HG03280 (cell line): Measurements from ENCODE around the gene C12orf75.
A peak's percentile ranks its signal among the peaks of the same experiment; 100 is the strongest.
"Not testable (repeated sequence)": the region's sequence is repeated elsewhere in the genome, so short reads cannot be mapped to it uniquely, and the experiment has no call there.

Source experiments
- ATAC-seq: cut with Tn5 transposase; IDR thresholded peaks from one replicate; pipeline ENCODE4 v1.9.1; 2021; ENCODE audit warnings: mild to moderate bottlenecking, moderate library complexity; ENCODE audit not compliant: unreplicated experiment

C12orf75 gene

DNA sequence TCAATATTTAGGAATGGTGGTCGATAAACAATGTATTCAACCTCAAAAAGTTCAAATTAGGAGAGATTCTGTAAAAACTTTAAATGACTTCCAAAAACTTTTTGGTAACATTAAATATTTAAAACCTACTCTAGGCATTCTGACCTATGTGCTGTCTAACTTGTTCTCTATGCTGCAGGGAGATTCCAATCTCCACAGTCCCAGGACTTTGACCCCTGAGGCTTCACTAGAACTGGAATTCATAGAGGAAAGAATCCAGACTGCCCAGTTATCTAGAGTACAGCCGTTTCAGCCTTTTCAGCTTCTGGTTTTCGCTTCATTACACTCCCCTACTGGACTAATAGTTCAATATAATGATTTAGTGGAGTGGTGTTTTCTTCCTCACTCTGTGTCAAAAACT lies 21.1 kb upstream of the C12orf75 start:
- ATAC-seq: not testable (repeated sequence)

DNA sequence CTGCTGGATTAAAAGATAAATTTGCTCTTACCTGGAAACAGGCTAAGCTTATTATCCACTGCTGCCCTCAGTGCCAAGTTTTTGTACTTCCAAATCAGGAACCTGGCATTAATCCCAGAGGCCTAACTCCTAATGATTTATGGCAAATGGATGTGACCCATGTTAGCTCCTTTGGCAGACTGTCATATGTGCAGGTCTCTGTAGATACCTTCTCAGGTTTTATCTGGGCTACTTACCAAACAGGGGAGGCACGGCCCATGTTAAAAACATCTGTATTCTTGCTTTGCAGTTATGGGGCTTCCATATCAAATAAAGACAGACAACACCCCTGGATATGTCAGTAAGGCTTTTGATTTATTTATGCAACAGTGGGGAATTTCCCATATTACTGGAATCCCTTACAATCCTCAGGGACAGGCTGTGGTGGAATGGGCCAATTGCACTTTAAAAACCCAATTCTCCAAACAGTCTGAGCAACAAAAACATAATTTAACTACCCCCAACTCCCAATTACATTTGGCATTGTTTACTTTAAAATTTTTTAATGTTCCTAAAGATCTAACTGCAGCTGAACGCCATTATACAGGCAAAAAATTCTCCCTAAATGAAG lies 19.9 kb upstream of the C12orf75 start:
- ATAC-seq: not testable (repeated sequence)

DNA sequence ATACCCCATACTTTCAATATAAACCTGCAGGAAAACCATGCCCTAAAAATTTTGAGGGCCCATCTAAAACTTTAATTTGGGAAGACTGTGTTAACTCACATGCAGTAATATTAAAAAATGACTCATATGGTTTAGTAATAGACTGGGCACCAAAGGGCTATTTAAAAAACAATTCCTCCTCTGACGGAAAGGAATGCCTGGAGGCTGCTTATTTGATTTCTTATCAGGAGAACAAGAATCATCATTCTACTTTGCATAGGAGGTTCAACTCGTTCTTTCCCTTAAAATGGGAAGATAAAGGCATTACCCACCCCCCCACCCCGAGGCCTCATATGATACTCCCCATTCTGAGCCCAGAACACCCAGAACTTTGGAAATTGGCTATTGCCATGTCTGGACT lies 18.6 kb upstream of the C12orf75 start:
- ATAC-seq: not testable (repeated sequence)

DNA sequence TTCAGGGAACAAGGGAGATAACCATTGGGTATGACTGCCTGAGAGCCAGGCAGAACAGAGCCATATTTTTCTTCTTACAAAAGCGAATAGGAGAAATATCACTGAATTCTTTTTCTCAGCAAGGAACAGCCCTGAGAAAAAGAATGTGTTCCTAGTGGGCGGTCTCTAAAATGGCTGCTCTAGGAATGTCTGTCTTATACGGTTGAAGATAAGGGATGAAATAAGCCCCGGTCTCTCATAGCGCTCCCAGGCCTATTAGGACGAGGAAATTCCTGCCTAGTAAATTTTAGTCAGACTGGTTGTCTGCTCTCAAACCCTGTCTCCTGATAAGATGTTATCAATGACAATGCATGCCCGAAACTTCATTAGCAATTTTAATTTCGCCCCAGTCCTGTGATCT lies 16.7 kb upstream of the C12orf75 start:
- not testable (repeated sequence) for ATAC-seq

DNA sequence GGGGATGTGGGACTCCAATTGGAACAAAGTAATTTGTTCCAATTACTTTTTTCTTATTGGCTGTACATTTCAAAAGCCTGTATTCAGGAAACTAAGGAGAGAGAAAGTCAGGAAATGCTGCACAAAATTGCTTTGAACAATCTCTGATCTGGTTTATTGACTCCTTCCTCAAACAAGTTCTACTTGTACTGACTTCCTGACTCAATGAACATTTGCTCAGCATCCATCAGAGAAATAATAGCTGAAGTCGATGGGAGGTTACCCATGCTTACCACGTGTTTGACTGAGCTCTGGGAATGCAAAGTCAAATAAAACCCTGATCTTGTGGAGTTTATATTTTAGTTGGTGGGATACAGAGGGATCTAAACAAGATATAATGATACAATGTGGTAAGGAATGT lies 15.4 kb upstream of the C12orf75 start:
- no peak for ATAC-seq

DNA sequence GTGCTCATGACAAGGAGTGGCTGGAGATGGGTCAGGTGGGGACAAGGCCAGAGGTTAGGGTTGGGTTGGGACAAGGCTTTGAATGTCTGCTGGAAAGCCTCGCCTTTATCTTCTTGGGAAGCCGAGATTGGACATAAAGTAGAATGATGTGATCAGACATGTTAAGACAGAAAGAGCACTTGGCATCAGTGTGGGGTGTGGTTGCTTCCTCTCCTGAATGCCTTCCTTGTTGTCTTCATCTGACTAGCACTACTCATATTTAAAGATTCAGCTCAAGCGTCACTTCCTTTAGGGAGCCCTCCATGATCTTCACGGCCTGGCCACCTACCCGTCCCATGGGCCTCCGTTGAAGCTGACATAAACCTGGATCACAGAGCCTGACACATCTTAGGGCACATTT lies 14.8 kb upstream of the C12orf75 start:
- ATAC-seq: no peak

DNA sequence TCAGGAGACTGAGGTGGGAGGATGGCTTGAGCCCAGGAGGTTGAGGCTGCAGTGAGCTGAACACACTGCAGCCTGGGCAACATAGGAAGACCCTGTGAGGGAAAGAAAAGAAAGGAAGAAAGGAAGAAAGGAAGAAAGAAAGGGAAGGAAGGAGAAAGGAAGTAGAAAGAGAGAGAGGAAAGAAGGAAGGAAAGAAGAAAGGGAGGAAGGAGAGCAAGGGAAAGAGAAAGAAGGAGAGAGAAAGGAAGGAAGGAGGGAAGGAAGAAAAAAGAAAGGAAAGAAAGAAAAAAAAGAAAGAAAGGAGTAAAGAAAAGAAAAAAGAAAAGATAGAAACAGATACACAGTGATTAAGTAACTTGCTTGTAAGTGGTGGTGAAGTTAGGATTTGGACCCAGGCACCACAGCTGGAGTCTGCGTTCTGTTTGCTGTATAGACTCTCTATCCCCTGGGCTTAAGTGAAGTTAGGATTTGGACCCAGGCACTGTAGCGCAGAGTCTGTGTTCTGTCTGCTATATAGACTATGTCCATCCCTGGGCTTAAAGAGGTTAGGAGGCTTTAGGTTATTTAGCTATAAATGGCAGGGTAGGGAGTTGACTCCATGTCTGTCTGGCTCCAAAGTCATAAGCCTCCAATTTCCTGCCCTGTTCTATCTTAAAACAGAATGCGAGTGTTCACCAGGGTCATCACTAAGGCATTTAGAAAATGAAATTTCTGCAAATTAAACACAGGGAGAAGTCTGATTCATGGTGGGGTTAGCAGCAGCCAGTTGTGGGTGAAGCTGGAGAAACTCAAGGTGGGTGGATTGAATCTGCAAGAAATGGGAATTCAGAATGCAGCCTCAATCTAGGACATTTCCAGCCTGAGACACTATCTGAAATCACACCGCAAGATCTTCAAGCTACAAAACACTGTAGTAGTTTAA lies 13.3 kb upstream of the C12orf75 start:
- ATAC-seq: no peak

DNA sequence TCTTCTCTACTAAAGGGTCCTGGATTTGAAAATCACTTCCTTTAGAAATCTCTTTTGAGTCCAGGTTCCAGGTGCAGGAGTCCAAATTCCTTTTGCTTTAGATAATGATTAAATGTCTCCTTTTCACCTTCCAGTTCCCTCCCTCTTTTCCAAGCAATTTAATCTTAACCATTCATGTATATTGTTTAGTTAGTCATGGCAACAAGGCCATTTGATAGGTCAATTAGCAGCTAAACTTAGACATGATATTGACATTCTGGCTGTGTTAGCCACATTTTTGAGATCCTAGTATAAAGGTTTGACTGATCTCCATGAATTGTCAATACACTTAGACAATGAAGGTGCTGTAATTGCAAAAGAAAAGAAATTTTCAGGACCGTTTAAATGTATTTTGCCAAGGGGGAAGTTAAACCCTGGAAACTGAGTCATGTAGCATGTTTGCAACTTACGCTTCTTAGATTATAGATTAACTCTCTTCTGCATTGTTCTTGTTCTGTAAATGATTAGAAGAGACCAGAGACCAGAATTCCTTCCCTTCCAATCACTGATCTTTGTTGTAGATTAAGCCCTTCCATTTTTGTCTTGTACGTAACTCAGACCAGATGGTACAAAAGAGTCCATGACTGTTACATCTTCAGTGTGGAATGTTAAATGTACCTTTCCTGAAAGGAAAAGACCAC lies 12.4 kb upstream of the C12orf75 start:
- ATAC-seq: no peak

DNA sequence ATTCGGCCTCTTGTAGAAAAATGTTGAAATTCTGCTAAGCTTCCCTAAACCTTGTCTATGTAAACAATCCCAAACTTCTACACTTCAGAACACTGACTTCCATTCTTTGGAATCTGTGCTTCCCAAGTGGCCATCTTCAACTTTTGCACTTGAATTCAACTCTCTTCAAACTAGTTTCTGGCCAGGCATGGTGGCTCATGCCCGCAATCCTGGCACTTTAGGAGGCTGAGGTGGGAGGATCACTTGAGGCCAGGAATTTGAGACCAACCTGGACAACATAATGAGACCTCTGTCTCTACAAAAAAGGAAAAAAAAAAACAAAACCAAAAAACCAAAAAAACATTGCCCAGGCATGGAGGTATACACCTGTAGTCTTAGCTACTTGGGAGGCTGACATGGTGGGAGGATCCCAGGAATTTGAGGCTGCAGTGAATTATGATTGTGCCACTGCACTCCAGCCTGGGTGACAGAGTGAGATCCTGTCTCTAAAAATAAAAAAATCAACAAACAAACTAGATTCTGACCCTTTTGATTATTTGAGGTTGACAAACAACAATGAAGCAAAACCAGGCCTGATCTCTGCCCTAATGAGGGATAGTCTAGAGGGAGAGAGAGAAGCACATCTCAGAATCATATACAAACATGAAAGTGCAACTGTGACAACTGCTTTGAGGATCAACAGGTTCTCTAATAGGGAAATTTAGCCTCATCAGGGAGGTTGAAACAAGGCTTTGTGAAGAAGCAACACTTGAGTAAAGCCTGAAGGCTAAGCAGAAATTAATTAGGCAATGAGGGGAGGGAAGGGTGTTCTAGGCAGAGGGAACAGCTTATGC lies 11.6 kb upstream of the C12orf75 start:
- ATAC-seq: no peak

DNA sequence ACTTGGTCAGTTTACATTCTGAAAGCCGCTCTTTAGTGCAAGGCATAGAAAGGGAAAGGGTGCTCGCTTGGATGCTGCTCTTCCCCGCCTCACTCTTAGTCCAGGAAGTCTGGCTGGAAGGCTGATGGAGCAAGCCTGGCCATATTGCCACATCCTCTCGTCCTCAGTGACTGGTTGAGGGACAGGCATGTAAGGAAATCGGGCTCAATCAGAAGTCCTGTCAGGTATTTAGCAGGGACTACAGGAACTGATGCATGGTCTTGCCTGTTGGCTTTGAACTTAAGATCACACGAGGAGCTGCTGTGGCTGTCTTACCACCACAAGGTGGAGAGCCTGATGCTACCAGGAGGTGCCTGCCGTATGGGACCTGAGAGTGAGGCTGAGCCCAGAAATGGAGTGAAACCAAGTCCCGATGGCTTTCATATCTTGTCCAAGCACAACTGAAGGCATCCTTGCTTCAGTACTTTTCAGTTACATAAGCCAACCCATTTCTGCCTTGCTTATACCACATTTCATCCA lies 10.7 kb upstream of the C12orf75 start:
- no peak for ATAC-seq

DNA sequence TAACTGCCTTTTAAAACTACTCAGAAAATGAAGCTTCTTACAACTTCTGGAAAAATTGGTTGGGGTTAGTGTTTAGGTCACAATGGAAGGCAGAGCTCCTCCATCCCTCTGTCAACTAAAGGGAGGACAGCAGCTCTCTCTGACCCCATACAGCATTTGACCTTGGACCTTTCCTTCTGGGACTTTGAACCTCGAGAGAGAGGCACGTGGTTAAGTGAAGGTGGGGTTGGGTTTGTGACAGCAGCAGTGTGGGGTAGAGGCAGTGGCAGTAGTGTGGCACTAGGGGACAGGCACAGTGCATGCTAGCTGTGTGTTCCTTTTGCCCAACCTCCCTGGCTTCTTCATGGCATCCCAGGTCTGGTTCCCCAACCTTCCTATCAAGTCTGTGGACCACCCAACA lies 9.4 kb upstream of the C12orf75 start:
- ATAC-seq: no peak

DNA sequence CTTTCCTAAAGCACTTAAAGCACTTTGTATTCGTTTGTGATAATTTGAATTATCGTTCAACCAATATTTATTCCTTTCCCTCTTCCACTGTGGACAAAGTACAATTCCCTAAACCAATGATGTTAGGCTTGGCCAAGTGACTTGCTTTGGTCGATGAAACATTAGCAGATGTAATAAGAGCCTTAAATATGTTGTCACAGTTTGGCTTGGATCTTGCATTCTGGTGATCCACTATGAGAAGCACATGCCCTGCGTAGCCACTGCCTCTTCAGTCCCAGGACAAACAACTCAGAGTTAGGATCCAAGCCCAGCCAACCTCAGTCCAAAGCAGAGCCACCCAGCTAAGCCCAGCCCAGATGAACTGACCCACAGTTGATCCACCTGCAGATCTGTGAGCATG lies 8.4 kb upstream of the C12orf75 start:
- ATAC-seq: no peak

DNA sequence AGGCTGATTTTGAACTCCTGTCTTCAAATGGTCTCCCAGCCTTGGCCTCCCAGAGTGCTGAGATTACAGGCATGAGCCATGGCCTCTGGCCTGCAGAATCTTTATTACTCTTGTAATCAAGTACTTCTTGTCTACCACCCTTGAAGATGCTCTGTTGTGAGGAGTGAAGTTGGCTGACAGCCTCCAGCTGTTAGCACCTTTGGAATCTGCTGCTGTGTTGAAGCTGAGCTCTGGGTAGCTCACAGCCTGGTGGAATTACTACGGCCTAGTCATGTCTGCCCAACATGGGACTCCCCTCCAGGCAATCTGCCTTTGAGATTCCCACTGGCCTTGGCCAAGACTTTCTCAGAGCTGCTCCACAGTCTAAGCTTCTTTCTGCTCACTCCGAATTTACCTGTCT lies 5.8 kb upstream of the C12orf75 start:
- no peak for ATAC-seq

DNA sequence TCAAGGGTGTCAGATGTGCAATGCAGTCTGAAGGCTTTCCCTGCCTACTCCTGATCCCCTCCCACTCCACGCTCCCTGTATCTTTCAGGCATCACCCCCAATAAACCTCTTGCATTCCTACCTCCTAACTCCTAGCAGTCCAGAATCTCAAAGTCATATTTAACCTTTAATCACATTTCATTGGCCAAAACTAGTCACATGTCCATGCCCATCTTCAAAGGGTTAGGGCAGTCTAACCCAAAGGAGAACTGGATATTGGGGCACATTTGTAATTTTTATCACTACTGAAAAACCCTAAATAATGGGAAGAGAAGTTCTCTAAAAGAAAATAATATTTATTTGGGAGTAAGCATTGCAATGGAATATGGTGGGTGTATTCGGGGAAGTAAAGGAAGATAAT lies 5.4 kb upstream of the C12orf75 start:
- no peak for ATAC-seq

DNA sequence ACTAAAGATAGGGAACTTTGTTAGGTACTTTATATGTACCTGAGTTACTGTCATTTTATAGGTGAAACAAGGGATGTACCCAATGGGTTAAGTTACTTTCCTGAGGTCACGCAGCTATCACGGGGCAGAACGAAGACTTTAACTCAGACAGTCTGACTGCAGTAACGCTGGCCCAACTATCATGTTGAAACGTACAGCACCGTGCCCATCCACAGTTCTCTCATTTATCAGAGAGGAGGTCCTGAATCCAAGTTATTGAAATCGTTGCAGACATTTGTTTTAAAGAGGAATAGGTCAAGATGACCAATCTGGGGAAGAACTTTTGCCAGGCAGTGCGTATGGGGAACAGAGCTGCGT lies 587 bp upstream of the C12orf75 start:
- ATAC-seq: peak; percentile 3

DNA sequence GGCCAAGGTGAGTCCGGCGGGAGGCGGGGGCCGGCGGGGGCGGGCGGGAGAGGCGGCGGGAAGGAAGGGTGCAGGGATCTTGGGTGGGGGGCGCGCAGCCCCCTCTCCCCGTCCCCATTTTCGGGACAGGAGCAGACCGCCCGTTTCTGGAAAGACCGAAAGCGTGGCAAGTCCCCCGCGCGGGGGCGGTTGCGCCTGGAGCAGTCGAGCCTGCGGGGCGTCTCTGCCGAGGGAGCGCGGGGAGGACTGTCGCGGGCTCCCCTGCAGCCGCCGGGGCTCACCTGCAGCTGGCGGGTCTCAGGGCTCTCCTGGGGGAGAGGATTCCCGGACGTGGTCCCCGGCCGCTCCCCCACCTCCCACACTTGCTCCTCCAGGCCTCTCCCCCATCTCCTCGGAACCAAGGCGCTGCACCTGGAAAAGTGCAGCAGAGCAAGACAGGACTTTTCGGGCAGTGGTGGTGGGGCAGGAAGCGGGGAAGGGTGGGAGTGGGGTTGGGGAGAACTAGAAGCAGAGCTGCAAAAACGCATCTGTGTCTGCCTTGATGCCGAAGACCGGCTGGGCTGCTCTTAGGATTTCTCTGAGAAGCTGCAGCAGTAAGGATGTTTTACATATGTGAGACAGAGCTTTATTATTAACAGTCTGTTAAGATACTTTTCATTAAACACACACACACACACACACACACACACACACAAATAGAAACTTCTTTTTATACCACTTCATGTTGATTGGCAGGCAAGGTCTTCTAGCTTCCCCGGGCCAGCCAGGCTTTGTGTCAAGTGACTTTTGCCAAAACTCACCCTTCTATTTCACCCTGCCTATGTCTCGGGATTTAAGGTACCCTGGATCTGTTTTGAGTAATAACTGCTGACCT lies 677 bp downstream of the C12orf75 start:
- ATAC-seq: peak; percentile 4

DNA sequence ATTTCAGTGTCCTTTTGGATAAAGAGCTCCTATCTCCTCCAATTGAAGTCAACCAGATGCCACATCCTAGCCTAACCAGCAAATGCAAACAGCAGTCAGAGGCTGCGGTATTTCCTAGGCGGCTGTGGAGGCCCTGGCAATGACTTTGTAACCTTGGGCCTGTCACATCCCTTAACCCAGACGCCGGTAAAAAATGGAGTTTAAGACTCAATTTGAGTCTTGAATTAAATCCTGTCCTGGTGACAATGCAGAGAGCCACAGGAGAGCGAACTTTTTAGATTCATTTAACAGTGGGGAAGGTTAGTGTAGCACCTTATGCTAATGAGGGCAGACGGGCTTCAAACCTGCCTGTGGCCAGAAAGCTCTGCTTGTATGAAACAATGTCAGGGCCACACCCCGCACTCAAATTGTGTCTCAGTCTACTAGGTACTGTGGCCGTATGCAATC lies 1.3 kb downstream of the C12orf75 start:
- ATAC-seq: no peak

DNA sequence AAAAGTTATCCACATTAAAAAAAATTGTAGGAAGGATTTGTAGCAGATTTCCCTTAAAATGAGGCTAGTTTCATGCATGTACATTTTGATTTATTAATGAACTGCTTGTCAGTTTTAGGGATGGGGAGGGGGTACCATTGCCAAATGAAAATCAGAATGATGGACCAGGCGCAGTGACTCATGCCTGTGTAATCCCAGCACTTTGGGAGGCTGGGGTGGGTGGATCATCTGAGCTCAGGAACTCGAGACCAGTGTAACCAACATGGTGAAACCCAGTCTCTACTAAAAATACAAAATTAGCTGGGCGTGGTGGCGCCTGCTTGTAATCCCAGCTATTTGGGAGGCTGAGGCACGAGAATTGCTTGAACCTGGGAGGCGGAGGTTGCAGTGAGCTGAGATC lies 1.8 kb downstream of the C12orf75 start:
- not testable (repeated sequence) for ATAC-seq

DNA sequence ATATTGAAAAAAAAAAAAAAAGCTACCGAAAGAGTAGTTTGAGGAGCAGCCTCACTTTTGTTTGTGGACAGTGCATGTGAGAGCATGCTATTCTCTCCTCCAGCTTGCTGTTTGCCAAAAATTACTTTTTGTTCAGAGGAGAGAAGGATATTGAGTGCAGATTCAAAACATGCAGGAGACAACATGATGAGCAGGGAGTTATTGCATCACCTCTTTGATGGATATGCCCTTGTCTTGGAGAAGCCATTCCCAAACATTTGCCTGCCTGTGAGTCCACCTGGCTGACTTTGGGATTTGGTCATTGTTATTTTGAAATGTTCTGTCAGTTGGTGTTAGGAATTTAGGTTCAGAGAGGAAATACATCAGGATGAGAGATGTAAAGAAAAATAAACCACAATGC lies 2.4 kb downstream of the C12orf75 start:
- no peak for ATAC-seq

DNA sequence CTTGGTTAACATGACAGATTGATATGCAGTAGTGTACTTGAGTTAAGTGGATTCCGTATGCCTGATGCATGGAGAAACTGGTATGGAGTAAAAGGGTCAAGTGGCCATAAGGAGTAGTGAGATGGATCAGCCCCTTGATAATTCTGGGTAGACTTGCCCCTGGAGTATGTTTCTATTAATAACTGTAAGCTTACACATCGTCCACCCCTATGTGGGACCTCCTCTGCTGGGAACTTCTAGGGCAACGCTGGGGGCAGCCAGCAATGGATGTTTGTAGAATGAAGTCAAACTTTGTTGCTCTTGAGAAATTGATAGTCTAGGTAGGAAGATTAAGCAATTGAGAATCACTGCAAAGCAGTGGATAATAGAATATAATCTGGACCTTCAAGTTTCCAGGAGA lies 3.5 kb downstream of the C12orf75 start:
- no peak for ATAC-seq
